K562 (cell line): ENCODE data around the gene TMEM184B. TPM values are rescaled to one million over a fixed set of nuclear protein-coding genes. Genes with fewer than 3 reads are reported as not detected.

Source experiments
- AFF1 ChIP-seq, 2 experiments: fragments of 450-650 bp; IDR thresholded peaks; 2 replicates each; pipeline ENCODE4 v1.6.1; 2018; ENCODE audit warnings: mild to moderate bottlenecking in 2 of 2, low read depth in 1 of 2; ENCODE audit not compliant: partially characterized antibody in 2 of 2
- CREM ChIP-seq: IDR thresholded peaks from 2 replicates; pipeline ENCODE4 v1.6.1; 2014; ENCODE audit warnings: antibody characterized with exemption, low read depth
- KAT7 ChIP-seq: sonication (generic); formaldehyde crosslinking; IDR thresholded peaks from 2 replicates; pipeline ENCODE4 v1.8.0; 2022; ENCODE audit warnings: missing genetic modification reagents, mild to moderate bottlenecking, borderline replicate concordance
- PHF8 ChIP-seq: fragments of 200-600 bp; sonication (generic); IDR thresholded peaks from 2 replicates; pipeline ENCODE4 v1.6.1; 2012; ENCODE audit warnings: mixed run types, mild to moderate bottlenecking, inconsistent platforms, low read length, moderate library complexity, borderline replicate concordance
- POLR2A ChIP-seq: fragments of 450-650 bp; conservative IDR thresholded peaks from 2 replicates; pipeline ENCODE4 v1.6.1; 2016
- POLR2AphosphoS5 ChIP-seq: IDR thresholded peaks from 2 replicates; pipeline ENCODE4 v1.6.1; 2011; ENCODE audit warnings: mild to moderate bottlenecking, low read depth, low read length, moderate library complexity; ENCODE audit not compliant: control insufficient read depth, insufficient read depth
- RBM34 ChIP-seq: fragments of 200-400 bp; formaldehyde crosslinking; IDR thresholded peaks from 2 replicates; pipeline ENCODE4 v1.6.1; 2018; ENCODE audit warnings: low read length, borderline replicate concordance; ENCODE audit not compliant: insufficient read depth
- SRSF1 ChIP-seq: fragments of 200-400 bp; formaldehyde crosslinking; IDR thresholded peaks from 2 replicates; pipeline ENCODE4 v1.6.1; 2017; ENCODE audit warnings: mild to moderate bottlenecking, low read depth, low read length, moderate library complexity
- TAL1 ChIP-seq: fragments of 450-650 bp; IDR thresholded peaks from 2 replicates; pipeline ENCODE4 v1.6.1; 2016; ENCODE audit warnings: mild to moderate bottlenecking
- TCFL5 ChIP-seq: fragments of 250-450 bp; sonication (Bioruptor Pico); conservative IDR thresholded peaks from 2 replicates; pipeline ENCODE4 v1.6.1; 2021; ENCODE audit warnings: mild to moderate bottlenecking, moderate library complexity, matching md5 sums
- polyA plus RNA-seq, 8 experiments: library from polyadenylated mRNA; depleted of rRNA in 4 of 8; stranded (reverse) in 5 of 8; unstranded in 3 of 8; fragments of >200 nt; fragmentation: Nextera tagmentation in 2 of 8; fragmentation: Illumina TruSeq in 1 of 8; extraction: Ambion mirVana in 2 of 8; extraction: Trizol in 1 of 8; gene quantifications; 2 replicates each; pipeline versions ENCODE4 v1.2.1 to v1.2.3, GENCODE V29; 2011 to 2014; ENCODE audit warnings: inconsistent platforms in 1 of 8, missing spikeins in 1 of 8
- total RNA-seq, 7 experiments: library from RNA; depleted of rRNA in 6 of 7; stranded (reverse); fragments of >200 nt in 6 of 7; fragmentation: Illumina TruSeq in 2 of 7; extraction: Trizol in 2 of 7; gene quantifications; 2 replicates each; pipeline versions ENCODE4 v1.2.1 to v1.2.3, GENCODE V29; 2011 to 2021; ENCODE audit warnings: low replicate concordance in 1 of 7
- TF ChIP-seq, protein P1 (sequence below): fragments of 150-350 bp; conservative IDR thresholded peaks from 2 replicates; pipeline ENCODE4 v1.6.1; 2014; ENCODE audit warnings: low read length
- TF ChIP-seq, protein P2 (sequence below): sonication (generic); formaldehyde crosslinking; IDR thresholded peaks from 2 replicates; pipeline ENCODE4 v1.8.0; 2023; ENCODE audit warnings: mild to moderate bottlenecking, missing genetic modification reagents
- TF ChIP-seq, protein P3 (sequence below): fragments of 250-450 bp; sonication (Bioruptor Pico); IDR thresholded peaks from 2 replicates; pipeline ENCODE4 v1.8.0; 2021; ENCODE audit warnings: moderate library complexity, mild to moderate bottlenecking, inconsistent platforms
- TF ChIP-seq, protein P4 (sequence below): sonication (generic); IDR thresholded peaks from 2 replicates; pipeline ENCODE4 v1.6.1; 2016

The TMEM184B gene
- total and polyA plus RNA-seq, 9 of the 15 experiments (the other 6 are each of a cell fraction or from before 2014, with no cell fraction given): 0.31 to 25.1 (median 6.2) TPM

- TF ChIP-seq, protein P1, sequence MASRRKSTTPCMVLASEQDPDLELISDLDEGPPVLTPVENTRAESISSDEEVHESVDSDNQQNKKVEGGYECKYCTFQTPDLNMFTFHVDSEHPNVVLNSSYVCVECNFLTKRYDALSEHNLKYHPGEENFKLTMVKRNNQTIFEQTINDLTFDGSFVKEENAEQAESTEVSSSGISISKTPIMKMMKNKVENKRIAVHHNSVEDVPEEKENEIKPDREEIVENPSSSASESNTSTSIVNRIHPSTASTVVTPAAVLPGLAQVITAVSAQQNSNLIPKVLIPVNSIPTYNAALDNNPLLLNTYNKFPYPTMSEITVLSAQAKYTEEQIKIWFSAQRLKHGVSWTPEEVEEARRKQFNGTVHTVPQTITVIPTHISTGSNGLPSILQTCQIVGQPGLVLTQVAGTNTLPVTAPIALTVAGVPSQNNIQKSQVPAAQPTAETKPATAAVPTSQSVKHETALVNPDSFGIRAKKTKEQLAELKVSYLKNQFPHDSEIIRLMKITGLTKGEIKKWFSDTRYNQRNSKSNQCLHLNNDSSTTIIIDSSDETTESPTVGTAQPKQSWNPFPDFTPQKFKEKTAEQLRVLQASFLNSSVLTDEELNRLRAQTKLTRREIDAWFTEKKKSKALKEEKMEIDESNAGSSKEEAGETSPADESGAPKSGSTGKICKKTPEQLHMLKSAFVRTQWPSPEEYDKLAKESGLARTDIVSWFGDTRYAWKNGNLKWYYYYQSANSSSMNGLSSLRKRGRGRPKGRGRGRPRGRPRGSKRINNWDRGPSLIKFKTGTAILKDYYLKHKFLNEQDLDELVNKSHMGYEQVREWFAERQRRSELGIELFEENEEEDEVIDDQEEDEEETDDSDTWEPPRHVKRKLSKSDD: no peak
- TF ChIP-seq SRSF1 (no peak), TAL1 (no peak), KAT7 (CRISPR knock-in tag) (no peak), CREM (peak; percentile 46; the same call in 1 of the 2 replicates), PHF8 (peak; percentile 38; the same call in 1 of the 2 replicates), POLR2A (peak; percentile 73), TCFL5 (CRISPR knock-in tag) (no peak), POLR2AphosphoS5 (no peak), AFF1 (IDR thresholded peaks at IDR 0.05; ENCODE audit: low read depth in 1 of 2, partially characterized antibody in 2 of 2) (no peak), RBM34 (no peak)
- TF ChIP-seq, protein P2, sequence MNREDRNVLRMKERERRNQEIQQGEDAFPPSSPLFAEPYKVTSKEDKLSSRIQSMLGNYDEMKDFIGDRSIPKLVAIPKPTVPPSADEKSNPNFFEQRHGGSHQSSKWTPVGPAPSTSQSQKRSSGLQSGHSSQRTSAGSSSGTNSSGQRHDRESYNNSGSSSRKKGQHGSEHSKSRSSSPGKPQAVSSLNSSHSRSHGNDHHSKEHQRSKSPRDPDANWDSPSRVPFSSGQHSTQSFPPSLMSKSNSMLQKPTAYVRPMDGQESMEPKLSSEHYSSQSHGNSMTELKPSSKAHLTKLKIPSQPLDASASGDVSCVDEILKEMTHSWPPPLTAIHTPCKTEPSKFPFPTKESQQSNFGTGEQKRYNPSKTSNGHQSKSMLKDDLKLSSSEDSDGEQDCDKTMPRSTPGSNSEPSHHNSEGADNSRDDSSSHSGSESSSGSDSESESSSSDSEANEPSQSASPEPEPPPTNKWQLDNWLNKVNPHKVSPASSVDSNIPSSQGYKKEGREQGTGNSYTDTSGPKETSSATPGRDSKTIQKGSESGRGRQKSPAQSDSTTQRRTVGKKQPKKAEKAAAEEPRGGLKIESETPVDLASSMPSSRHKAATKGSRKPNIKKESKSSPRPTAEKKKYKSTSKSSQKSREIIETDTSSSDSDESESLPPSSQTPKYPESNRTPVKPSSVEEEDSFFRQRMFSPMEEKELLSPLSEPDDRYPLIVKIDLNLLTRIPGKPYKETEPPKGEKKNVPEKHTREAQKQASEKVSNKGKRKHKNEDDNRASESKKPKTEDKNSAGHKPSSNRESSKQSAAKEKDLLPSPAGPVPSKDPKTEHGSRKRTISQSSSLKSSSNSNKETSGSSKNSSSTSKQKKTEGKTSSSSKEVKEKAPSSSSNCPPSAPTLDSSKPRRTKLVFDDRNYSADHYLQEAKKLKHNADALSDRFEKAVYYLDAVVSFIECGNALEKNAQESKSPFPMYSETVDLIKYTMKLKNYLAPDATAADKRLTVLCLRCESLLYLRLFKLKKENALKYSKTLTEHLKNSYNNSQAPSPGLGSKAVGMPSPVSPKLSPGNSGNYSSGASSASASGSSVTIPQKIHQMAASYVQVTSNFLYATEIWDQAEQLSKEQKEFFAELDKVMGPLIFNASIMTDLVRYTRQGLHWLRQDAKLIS (CRISPR knock-in tag): no peak
- TF ChIP-seq, protein P3, sequence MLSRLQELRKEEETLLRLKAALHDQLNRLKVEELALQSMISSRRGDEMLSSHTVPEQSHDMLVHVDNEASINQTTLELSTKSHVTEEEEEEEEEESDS: no peak
- TF ChIP-seq, protein P4, sequence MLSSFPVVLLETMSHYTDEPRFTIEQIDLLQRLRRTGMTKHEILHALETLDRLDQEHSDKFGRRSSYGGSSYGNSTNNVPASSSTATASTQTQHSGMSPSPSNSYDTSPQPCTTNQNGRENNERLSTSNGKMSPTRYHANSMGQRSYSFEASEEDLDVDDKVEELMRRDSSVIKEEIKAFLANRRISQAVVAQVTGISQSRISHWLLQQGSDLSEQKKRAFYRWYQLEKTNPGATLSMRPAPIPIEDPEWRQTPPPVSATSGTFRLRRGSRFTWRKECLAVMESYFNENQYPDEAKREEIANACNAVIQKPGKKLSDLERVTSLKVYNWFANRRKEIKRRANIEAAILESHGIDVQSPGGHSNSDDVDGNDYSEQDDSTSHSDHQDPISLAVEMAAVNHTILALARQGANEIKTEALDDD: no peak
Observed at GRCh38 chr22:38181453-38182200, 91.2 kb downstream of the TMEM184B start, which contains the start of gene PLA2G6 (continued).
